ENCODE measurements around the gene SLC34A3. TPM values are rescaled to one million over a fixed set of nuclear protein-coding genes. Genes with fewer than 3 reads are reported as not detected.
"Not testable (repeated sequence)": the region's sequence is repeated elsewhere in the genome, so short reads cannot be mapped to it uniquely, and the experiment has no call there.

Gene SLC34A3
- total RNA-seq, 4 donors from 2014 or later = 0.11 to 1.7 (median 0.38) TPM; not detected in 1

- DNase-seq = no peak
- no peaks in the 10 kb centered on the region for H3K9me3 ChIP-seq
- TF ChIP-seq POLR2A (IDR thresholded peaks at IDR 0.05) (no peak), CTCF (IDR thresholded peaks at IDR 0.05) (no peak)
- peak overlapping the region; percentile 94 to 100 (median 95) for H3K27ac ChIP-seq
- peaks cover 46 to 91% (median 49%) of the 10 kb centered on the region in 3 donors for H3K4me1 ChIP-seq
- peaks cover 0 to 9% (median 0%) of the 10 kb centered on the region in 4 donors for H3K27me3 ChIP-seq
- H3K4me3 ChIP-seq = peak overlapping the region; percentile 60 to 97 (median 83)
- H3K36me3 ChIP-seq = peaks cover 6 to 21% (median 21%) of the 10 kb centered on the region in 3 donors
- intact Hi-C loops (cut with DNase I) = no loop called here
- WGBS, 2 donors = no CpG with 5 or more reads among the region's 58 CpGs
These were observed 9.7 kb downstream of the SLC34A3 start for GRCh38 chr9:137240318-137240840.

GRCh38 chr9:137240841-137241489 is 10.3 kb downstream of the SLC34A3 start, which contains the start of gene TUBB4B:
TUBB4B (plus strand) TSS chr9:137241287; CDS start chr9:137241361, 74 bp downstream.
- DNase-seq = peak; percentile 97
- Histone ChIP-seq H3K27ac (peak within 1 kb of the TSS; percentile 94 to 100 (median 98)), H3K27me3 (peaks cover 0 to 3% (median 0%) of the 10 kb centered on the region in 4 donors), H3K4me3 (peak within 1 kb of the TSS; percentile 74 to 97 (median 88)), H3K36me3 (peaks cover 6 to 21% (median 21%) of the 10 kb centered on the region in 3 donors), H3K4me1 (peaks cover 44 to 91% (median 48%) of the 10 kb centered on the region in 3 donors), H3K9me3 (no peaks in the 10 kb centered on the region)
- TF ChIP-seq CTCF (IDR thresholded peaks at IDR 0.05) (peak in 3 of 6 experiments; percentile 14 to 35 (median 15)), POLR2A (IDR thresholded peaks at IDR 0.05) (peak in 3 of 4 donors; percentile 90 to 100 (median 100))
- intact Hi-C loops (cut with DNase I) = no loop called here
- 0% methylated on average over 9 to 14 of the region's 67 CpGs for WGBS, 2 donors

GRCh38 chr9:137241490-137242268 is 11.0 kb downstream of the SLC34A3 start:
- Histone ChIP-seq H3K4me1 (peaks cover 39 to 86% (median 41%) of the 10 kb centered on the region in 3 donors), H3K27ac (peak overlapping the region; percentile 94 to 100 (median 98)), H3K27me3 (no peaks in the 10 kb centered on the region), H3K9me3 (no peaks in the 10 kb centered on the region), H3K4me3 (peak overlapping the region; percentile 74 to 97 (median 88)), H3K36me3 (peaks cover 6 to 21% (median 21%) of the 10 kb centered on the region in 3 donors)
- intact Hi-C loops (cut with DNase I) = no loop called here
- no peak for TF ChIP-seq POLR2A (IDR thresholded peaks at IDR 0.05)
- no peak for TF ChIP-seq CTCF (IDR thresholded peaks at IDR 0.05)
- no peak for DNase-seq
- no CpG with 5 or more reads among the region's 83 CpGs for WGBS, 2 donors

GRCh38 chr9:137242269-137243203 is 11.8 kb downstream of the SLC34A3 start:
- Histone ChIP-seq H3K36me3 (peaks cover 6 to 21% (median 21%) of the 10 kb centered on the region in 3 donors), H3K4me1 (peaks cover 34 to 77% (median 37%) of the 10 kb centered on the region in 3 donors), H3K4me3 (peak overlapping the region; percentile 74 to 97 (median 88)), H3K9me3 (no peaks in the 10 kb centered on the region), H3K27ac (peak overlapping the region; percentile 94 to 100 (median 98)), H3K27me3 (no peaks in the 10 kb centered on the region)
- TF ChIP-seq CTCF (IDR thresholded peaks at IDR 0.05) (no peak), POLR2A (IDR thresholded peaks at IDR 0.05) (no peak)
- no peak for DNase-seq
- intact Hi-C loops (cut with DNase I) = no loop called here
- 40 to 49% methylated on average over 14 to 15 of the region's 36 CpGs for WGBS, 2 donors

GRCh38 chr9:137243266-137243625 is 12.5 kb downstream of the SLC34A3 start:
- Histone ChIP-seq H3K4me1 (peaks cover 34 to 70% (median 37%) of the 10 kb centered on the region in 3 donors), H3K36me3 (peaks cover 6 to 21% (median 21%) of the 10 kb centered on the region in 3 donors), H3K4me3 (peak overlapping the region in 2 of 4 donors; percentile 86 to 97)
- intact Hi-C loops (cut with DNase I); H3K9me3 ChIP-seq; H3K27me3 ChIP-seq; H3K27ac ChIP-seq; DNase-seq: not testable (repeated sequence)
- 77% methylated on average over 6 of the region's 18 CpGs; no CpG with 5 or more reads in 1 of the 2 donors for WGBS, 2 donors

Measured in esophagus squamous epithelium (tissue), 5 donors.